ENCODE measurements around the gene GYS1.

The GYS1 gene

GRCh38 chr19:48963371-48964204 lies 29.5 kb downstream of the GYS1 start:
- peak in 1 of 2 donors; percentile 18 for DNase-seq (ENCODE audit: low read depth in 2 of 2)

GRCh38 chr19:48962849-48963165 lies 30.3 kb downstream of the GYS1 start:
- no peak for DNase-seq (ENCODE audit: low read depth in 2 of 2)

GRCh38 chr19:48962029-48962848 lies 30.9 kb downstream of the GYS1 start:
- DNase-seq (ENCODE audit: low read depth in 2 of 2) = peak in 1 of 2 donors; percentile 19

GRCh38 chr19:48961673-48962028 lies 31.5 kb downstream of the GYS1 start:
- DNase-seq (ENCODE audit: low read depth in 2 of 2) = no peak

- no peak for DNase-seq (ENCODE audit: low read depth in 2 of 2)
These were observed 32.0 kb downstream of the GYS1 start for GRCh38 chr19:48961051-48961649.

GRCh38 chr19:48959341-48960239 lies 33.5 kb downstream of the GYS1 start:
- no peak for DNase-seq (ENCODE audit: low read depth in 2 of 2)

GRCh38 chr19:48958006-48958405 lies 35.1 kb downstream of the GYS1 start:
- DNase-seq (ENCODE audit: low read depth in 2 of 2) = no peak

GRCh38 chr19:48955308-48955958 lies 37.7 kb downstream of the GYS1 start:
- DNase-seq (ENCODE audit: low read depth in 2 of 2) = no peak

GRCh38 chr19:48954595-48955307 lies 38.4 kb downstream of the GYS1 start, which contains the start of gene BAX:
Gene BAX, plus strand, starts transcription at chr19:48954875. Its CDS starts 54 bp downstream, at chr19:48954929.
- DNase-seq (ENCODE audit: low read depth in 2 of 2) = peak; percentile 71 to 77

GRCh38 chr19:48953990-48954594 lies 39.0 kb downstream of the GYS1 start:
- no peak for DNase-seq (ENCODE audit: low read depth in 2 of 2)

GRCh38 chr19:48953141-48953540 lies 40.0 kb downstream of the GYS1 start:
- no peak for DNase-seq (ENCODE audit: low read depth in 2 of 2)

- DNase-seq (ENCODE audit: low read depth in 2 of 2) = no peak
These were observed 42.1 kb downstream of the GYS1 start for GRCh38 chr19:48950830-48951519.

GRCh38 chr19:48950159-48950558 lies 43.0 kb downstream of the GYS1 start:
- DNase-seq (ENCODE audit: low read depth in 2 of 2) = no peak

- no peak for DNase-seq (ENCODE audit: low read depth in 2 of 2)
These were observed 45.9 kb downstream of the GYS1 start for GRCh38 chr19:48947258-48947542.

GRCh38 chr19:48946463-48947257 lies 46.4 kb downstream of the GYS1 start:
- no peak for DNase-seq (ENCODE audit: low read depth in 2 of 2)

- DNase-seq (ENCODE audit: low read depth in 2 of 2) = no peak
These were observed 47.3 kb downstream of the GYS1 start for GRCh38 chr19:48945817-48946216.

GRCh38 chr19:48945415-48945814 lies 47.7 kb downstream of the GYS1 start:
- DNase-seq (ENCODE audit: low read depth in 2 of 2) = no peak

- no peak for DNase-seq (ENCODE audit: low read depth in 2 of 2)
These were observed 50.0 kb downstream of the GYS1 start for GRCh38 chr19:48943081-48943480.

GRCh38 chr19:48940902-48941301 lies 52.2 kb downstream of the GYS1 start:
- DNase-seq (ENCODE audit: low read depth in 2 of 2) = no peak

All from stimulated activated CD8-positive, alpha-beta memory T cell treated with anti-CD3 and anti-CD28 coated beads, Interleukin-7, amount 100 ng/mL, for 1 hour (primary cell).